Mucosa of gallbladder (tissue), 1 donor: Measurements from ENCODE around the gene DCAF16. TPM values are rescaled to one million over a fixed set of nuclear protein-coding genes. Genes with fewer than 3 reads are reported as not detected.

ENCODE experiments used
- DNase-seq: peaks from one replicate; pipeline ENCODE4 v3.0.0-alpha.2; 2020; ENCODE audit warnings: low spot score
- total RNA-seq: library from RNA; stranded (reverse); gene quantifications from one replicate; pipeline ENCODE4 v1.2.1, GENCODE V29; 2021
- donor health status: DM: no; HTN: no; CAD: no.

Gene DCAF16
- total RNA-seq, 1 donor from 2014 or later: 37.5 TPM

GRCh38 chr4:17781300-17782287 lies 29.0 kb downstream of the DCAF16 start, which contains the start of gene FAM184B:
Gene FAM184B, minus strand, starts transcription at chr4:17781621. Its CDS starts 322 bp downstream, at chr4:17781299.
- no peak for DNase-seq

- no peak for DNase-seq
Observed at GRCh38 chr4:17780501-17781299, 29.9 kb downstream of the DCAF16 start.

- no peak for DNase-seq
Observed at GRCh38 chr4:17778431-17778830, 32.1 kb downstream of the DCAF16 start.

- no peak for DNase-seq
Observed at GRCh38 chr4:17773135-17773698, 37.3 kb downstream of the DCAF16 start.

- DNase-seq: no peak
Observed at GRCh38 chr4:17771284-17771908, 39.2 kb downstream of the DCAF16 start.

GRCh38 chr4:17770845-17771244 lies 39.7 kb downstream of the DCAF16 start:
- no peak for DNase-seq

- no peak for DNase-seq
Observed at GRCh38 chr4:17769406-17770174, 41.0 kb downstream of the DCAF16 start.

GRCh38 chr4:17766826-17767458 lies 43.6 kb downstream of the DCAF16 start:
- DNase-seq: no peak

- no peak for DNase-seq
Observed at GRCh38 chr4:17765514-17766286, 44.9 kb downstream of the DCAF16 start.

- no peak for DNase-seq
Observed at GRCh38 chr4:17763931-17764330, 46.6 kb downstream of the DCAF16 start.

GRCh38 chr4:17763416-17763815 lies 47.1 kb downstream of the DCAF16 start:
- DNase-seq: no peak

GRCh38 chr4:17762726-17763125 lies 47.8 kb downstream of the DCAF16 start:
- DNase-seq: no peak

GRCh38 chr4:17761062-17761461 lies 49.5 kb downstream of the DCAF16 start:
- DNase-seq: no peak

GRCh38 chr4:17760626-17761025 lies 49.9 kb downstream of the DCAF16 start:
- DNase-seq: no peak

- no peak for DNase-seq
Observed at GRCh38 chr4:17758485-17758884, 52.1 kb downstream of the DCAF16 start.

GRCh38 chr4:17757621-17758020 lies 52.9 kb downstream of the DCAF16 start:
- DNase-seq: no peak

- no peak for DNase-seq
Observed at GRCh38 chr4:17753646-17754045, 56.9 kb downstream of the DCAF16 start.
